OCI-LY7 (cell line): ENCODE measurements around the gene C4B.
"Not testable (repeated sequence)": the region's sequence is repeated elsewhere in the genome, so short reads cannot be mapped to it uniquely, and the experiment has no call there.

Experiments
- CTCF ChIP-seq: fragments of 200-600 bp; sonication (generic); conservative IDR thresholded peaks from 2 replicates; pipeline ENCODE4 v1.5.1; 2014; ENCODE audit warnings: mild to moderate bottlenecking, antibody characterized with exemption, low read length, moderate library complexity, mixed read lengths
- EZH2phosphoT487 ChIP-seq: fragments of 200-600 bp; sonication (generic); IDR thresholded peaks from 2 replicates; pipeline ENCODE4 v1.6.1; 2018; ENCODE audit warnings: low read depth, borderline replicate concordance, mild to moderate bottlenecking, mixed run types, antibody characterized with exemption, low read length, moderate library complexity, mixed read lengths

DNA sequence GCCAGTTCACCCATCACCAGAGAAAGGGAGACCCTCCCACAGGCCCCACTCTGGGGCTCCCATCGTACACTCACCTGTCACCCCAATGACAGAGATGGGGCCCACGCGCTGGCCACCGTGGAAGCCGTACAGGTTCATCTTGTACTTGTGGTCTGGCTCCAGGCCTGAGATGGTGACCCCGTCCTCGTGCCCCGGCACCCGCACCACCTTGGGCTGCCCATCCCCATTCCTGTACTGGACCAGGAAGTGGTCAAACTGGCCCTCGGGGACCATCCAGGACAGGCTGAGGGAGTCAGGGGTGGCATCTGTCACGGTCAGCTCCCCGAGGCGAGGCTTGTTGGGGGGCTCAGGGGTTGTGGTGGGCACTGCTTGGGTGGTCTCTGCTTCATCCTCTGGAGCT, 38.7 kb downstream of the C4B start:
- not testable (repeated sequence) for TF ChIP-seq EZH2phosphoT487, CTCF
